Brain microvascular endothelial cell (primary cell): ENCODE measurements around the gene P2RX7.
"Not testable (repeated sequence)": the region's sequence is repeated elsewhere in the genome, so short reads cannot be mapped to it uniquely, and the experiment has no call there.

Source experiments
- DNase-seq: peaks from one replicate; pipeline ENCODE4 v3.0.0-alpha.2; 2020
- H3K27ac ChIP-seq: fragments of 250-450 bp; sonication (Bioruptor Pico); 2 replicates; pipeline ENCODE4 v1.5.1; 2020; ENCODE audit warnings: mild to moderate bottlenecking, moderate library complexity
- H3K27me3 ChIP-seq: fragments of 250-450 bp; sonication (Bioruptor Pico); replicated peaks from 2 replicates; pipeline ENCODE4 v1.5.1; 2020; ENCODE audit warnings: mild to moderate bottlenecking
- H3K36me3 ChIP-seq: fragments of 250-450 bp; sonication (Bioruptor Pico); replicated peaks from 2 replicates; pipeline ENCODE4 v1.5.1; 2020; ENCODE audit warnings: mild to moderate bottlenecking
- H3K4me3 ChIP-seq: 2 replicates; pipeline ENCODE4 v1.5.1; 2011; ENCODE audit warnings: low read depth, mild to moderate bottlenecking, control low read depth, low read length, moderate library complexity
- in situ Hi-C: cut with HindIII; loops from 2 replicates; pipeline ENCODE4 v1.10.0; 2017; ENCODE audit warnings: low sequenced_read_pairs, low pct_ligation_motif_present
- TF ChIP-seq, protein P1 (sequence below): IDR thresholded peaks from 2 replicates; pipeline ENCODE4 v1.5.1; 2011; ENCODE audit warnings: low read depth, mild to moderate bottlenecking, moderate library complexity, low read length, control low read depth, inconsistent platforms; ENCODE audit errors: missing control alignments

Gene P2RX7

DNA sequence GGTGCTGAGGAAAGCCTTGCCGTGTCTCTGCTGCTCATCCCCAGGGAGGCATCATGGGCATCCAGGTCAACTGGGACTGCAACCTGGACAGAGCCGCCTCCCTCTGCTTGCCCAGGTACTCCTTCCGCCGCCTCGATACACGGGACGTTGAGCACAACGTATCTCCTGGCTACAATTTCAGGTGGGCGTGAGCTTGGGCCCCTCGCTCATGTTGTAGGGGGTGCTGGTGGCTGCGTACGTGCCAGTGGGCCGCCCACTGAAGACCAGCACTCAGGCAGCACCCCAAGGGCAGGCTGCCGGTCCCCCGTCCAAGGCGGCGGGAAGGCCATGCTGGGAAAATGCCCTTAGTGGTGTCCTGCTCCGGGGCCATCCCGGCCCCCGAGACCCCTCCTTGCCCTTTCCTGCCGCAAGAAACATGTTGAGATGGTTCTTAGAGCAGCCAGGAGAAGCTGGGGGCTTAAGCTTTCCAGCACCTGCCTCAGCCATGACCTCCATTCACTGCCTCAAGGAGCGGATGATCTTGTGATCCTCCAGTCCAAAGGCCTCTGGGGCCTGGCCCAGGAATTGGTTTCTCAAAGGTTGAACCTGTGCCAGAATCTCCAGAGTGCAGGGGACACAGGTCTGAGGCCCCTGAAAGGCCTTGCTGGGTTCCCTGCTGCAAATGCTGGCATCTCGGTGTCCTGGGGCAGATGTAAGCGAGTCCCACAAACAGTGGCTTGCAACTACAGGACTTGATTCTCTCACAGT, 96.4 kb downstream of the P2RX7 start:
- in situ Hi-C loops = no loop called here
- TF ChIP-seq, protein P1, sequence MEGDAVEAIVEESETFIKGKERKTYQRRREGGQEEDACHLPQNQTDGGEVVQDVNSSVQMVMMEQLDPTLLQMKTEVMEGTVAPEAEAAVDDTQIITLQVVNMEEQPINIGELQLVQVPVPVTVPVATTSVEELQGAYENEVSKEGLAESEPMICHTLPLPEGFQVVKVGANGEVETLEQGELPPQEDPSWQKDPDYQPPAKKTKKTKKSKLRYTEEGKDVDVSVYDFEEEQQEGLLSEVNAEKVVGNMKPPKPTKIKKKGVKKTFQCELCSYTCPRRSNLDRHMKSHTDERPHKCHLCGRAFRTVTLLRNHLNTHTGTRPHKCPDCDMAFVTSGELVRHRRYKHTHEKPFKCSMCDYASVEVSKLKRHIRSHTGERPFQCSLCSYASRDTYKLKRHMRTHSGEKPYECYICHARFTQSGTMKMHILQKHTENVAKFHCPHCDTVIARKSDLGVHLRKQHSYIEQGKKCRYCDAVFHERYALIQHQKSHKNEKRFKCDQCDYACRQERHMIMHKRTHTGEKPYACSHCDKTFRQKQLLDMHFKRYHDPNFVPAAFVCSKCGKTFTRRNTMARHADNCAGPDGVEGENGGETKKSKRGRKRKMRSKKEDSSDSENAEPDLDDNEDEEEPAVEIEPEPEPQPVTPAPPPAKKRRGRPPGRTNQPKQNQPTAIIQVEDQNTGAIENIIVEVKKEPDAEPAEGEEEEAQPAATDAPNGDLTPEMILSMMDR = no peak
- H3K27ac ChIP-seq = no peak overlapping the region
- no peaks in the 10 kb centered on the region for H3K27me3 ChIP-seq
- no peak for DNase-seq
- no peak overlapping the region for H3K4me3 ChIP-seq
- H3K36me3 ChIP-seq = no peaks in the 10 kb centered on the region

DNA sequence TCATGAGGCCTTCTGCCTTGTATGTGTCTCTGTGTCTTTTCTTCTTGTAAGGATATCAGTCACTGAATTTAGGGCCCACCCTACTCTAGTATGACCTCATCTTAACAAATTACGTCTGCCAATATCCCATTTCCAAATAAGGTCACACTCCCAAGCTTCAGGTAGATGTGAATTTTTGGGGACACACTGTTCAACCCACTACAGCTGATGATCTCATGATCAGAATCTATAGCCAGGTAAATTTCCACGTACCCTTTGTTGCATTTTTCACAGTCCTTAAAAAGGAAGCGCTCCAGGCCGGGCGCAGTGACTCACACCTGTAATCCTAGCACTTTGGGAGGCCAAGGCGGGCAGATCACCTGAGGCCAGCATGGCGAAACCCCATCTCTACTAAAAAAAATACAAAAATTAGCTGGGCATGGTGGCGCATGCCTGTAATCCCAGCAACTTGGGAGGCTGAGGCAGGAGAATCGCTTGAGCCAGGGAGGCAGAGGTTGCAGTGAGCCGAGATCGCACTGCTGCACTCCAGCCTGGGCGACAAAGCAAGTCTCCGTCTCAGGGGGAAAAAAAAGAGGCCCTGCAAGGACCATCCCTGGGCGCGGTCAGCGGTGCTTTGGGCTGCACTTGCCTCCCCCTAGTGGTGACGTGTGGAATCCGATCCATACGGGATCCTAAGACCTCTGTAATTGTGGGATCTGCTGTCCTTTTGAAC, 97.3 kb downstream of the P2RX7 start:
- H3K4me3 ChIP-seq, in situ Hi-C loops, H3K27me3 ChIP-seq, H3K36me3 ChIP-seq, H3K27ac ChIP-seq: not testable (repeated sequence)
- TF ChIP-seq, protein P1 = peak; percentile 91
- DNase-seq = peak; percentile 71

DNA sequence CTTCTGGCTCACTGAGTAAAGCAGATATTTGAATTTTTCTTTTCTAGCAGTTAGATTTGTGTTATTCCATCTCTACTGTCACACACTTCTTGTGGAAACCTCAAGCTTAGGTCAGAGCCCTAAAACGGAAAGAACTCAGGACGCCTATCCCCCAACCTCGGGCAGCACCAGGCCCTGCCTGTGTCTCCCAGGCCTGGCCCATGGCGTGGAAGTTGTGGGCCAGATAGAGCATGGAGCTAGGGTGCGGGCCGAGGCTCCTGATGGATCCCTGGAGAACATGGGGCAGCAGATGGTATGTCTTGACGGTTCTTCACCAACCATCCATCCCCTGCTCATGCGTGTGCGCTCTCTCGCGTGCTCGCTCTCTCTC, 97.8 kb downstream of the P2RX7 start:
- no peak for DNase-seq
- Histone ChIP-seq H3K4me3 (no peak overlapping the region), H3K27ac (no peak overlapping the region), H3K36me3 (no peaks in the 10 kb centered on the region), H3K27me3 (no peaks in the 10 kb centered on the region)
- TF ChIP-seq, protein P1 = no peak
- in situ Hi-C loops = no loop called here

DNA sequence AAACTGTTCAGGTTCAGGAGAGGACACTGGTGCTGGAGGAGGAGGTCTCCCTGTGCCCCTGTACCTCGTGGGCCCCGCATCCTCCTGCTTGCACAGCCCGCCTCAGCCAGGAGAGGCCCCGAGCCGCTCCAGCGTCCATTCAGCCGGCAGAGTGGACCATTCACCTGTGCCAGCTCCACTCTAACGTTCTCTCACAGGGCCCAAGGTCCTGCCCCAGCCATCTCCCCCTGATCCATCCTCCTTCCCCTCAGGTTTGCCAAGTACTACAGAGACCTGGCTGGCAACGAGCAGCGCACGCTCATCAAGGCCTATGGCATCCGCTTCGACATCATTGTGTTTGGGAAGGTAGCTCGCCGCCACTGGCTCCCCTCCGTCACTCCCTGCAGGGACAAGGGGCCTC, 99.5 kb downstream of the P2RX7 start:
- in situ Hi-C loops = no loop called here
- H3K36me3 ChIP-seq = peaks cover 2% of the 10 kb centered on the region

DNA sequence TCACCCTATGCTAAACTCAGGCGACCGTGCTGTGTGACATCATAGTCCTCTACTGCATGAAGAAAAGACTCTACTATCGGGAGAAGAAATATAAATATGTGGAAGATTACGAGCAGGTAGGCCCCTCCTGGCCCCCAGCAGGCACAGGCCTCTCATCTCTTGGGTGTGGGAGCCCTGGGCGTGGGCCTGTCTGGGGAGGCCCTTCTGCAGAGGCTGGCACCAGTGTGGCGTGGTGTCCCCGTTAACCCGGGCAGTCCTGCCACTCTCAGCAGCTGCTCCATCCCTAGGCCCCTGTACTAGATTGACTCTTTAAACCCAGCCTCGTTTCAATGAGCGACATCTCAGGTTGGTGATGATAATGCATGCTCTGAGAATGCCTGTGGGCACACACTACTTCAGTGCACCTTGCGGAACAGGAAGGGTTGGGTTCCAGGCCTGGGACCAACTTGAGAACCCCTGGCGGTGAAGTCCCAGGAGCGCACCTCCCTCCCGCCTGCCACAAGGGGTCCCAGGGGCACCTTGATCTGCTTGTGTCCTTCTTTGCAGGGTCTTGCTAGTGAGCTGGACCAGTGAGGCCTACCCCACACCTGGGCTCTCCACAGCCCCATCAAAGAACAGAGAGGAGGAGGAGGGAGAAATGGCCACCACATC, 100.4 kb downstream of the P2RX7 start:
- Histone ChIP-seq H3K36me3 (peaks cover 2% of the 10 kb centered on the region), H3K27me3 (no peaks in the 10 kb centered on the region), H3K4me3 (no peak overlapping the region), H3K27ac (no peak overlapping the region)
- in situ Hi-C loops = no loop called here
- TF ChIP-seq, protein P1 = peak; percentile 19
- no peak for DNase-seq

More for the DNA sequence above, 99.5 kb downstream of the P2RX7 start:
- no peaks in the 10 kb centered on the region for H3K27me3 ChIP-seq
- no peak overlapping the region for H3K27ac ChIP-seq
- TF ChIP-seq, protein P1 = no peak
- no peak for DNase-seq
- H3K4me3 ChIP-seq = no peak overlapping the region
